Karpas-422 (cell line): ENCODE results near the gene PRPF19. TPM values are rescaled to one million over a fixed set of nuclear protein-coding genes. Genes with fewer than 3 reads are reported as not detected.

ENCODE experiments used
- DNase-seq: peaks from one replicate; pipeline ENCODE4 v3.0.0-alpha.2; 2015
- H2AFZ ChIP-seq: fragments of 200-600 bp; sonication (generic); 2 replicates; pipeline ENCODE4 v1.6.1; 2014; ENCODE audit warnings: antibody characterized with exemption, low read length, mixed read lengths
- H3K27ac ChIP-seq: fragments of 200-600 bp; sonication (generic); 2 replicates; pipeline ENCODE4 v1.5.1; 2014; ENCODE audit warnings: mild to moderate bottlenecking, low read length, moderate library complexity
- H3K27me3 ChIP-seq: fragments of 200-600 bp; sonication (generic); 2 replicates; pipeline ENCODE4 v1.6.1; 2014; ENCODE audit warnings: low read length, mixed read lengths
- H3K36me3 ChIP-seq: fragments of 200-600 bp; sonication (generic); 2 replicates; pipeline ENCODE4 v1.6.1; 2014; ENCODE audit warnings: low read length, mixed read lengths; ENCODE audit not compliant: insufficient read depth
- H3K4me1 ChIP-seq: fragments of 200-600 bp; sonication (generic); 2 replicates; pipeline ENCODE4 v1.6.1; 2014; ENCODE audit warnings: mild to moderate bottlenecking, low read length, mixed read lengths
- H3K4me2 ChIP-seq: fragments of 200-600 bp; sonication (generic); 2 replicates; pipeline ENCODE4 v1.6.1; 2014; ENCODE audit warnings: low read length, low read depth, mild to moderate bottlenecking; ENCODE audit not compliant: poor library complexity, severe bottlenecking
- H3K4me3 ChIP-seq: fragments of 200-600 bp; sonication (generic); 2 replicates; pipeline ENCODE4 v1.5.1; 2014; ENCODE audit warnings: mild to moderate bottlenecking, antibody characterized with exemption, low read length, mixed read lengths
- H3K79me2 ChIP-seq: fragments of 200-600 bp; sonication (generic); 2 replicates; pipeline ENCODE4 v1.6.1; 2014; ENCODE audit warnings: mild to moderate bottlenecking, low read length, mixed read lengths
- H3K9ac ChIP-seq: fragments of 200-600 bp; sonication (generic); 2 replicates; pipeline ENCODE4 v1.6.0; 2014; ENCODE audit warnings: low read length
- H3K9me2 ChIP-seq: fragments of 200-600 bp; sonication (generic), shearing (Covaris generic); replicated peaks from 2 replicates; pipeline ENCODE4 v1.6.0; 2014; ENCODE audit warnings: mild to moderate bottlenecking, low read length, moderate library complexity; ENCODE audit not compliant: insufficient read depth
- H3K9me3 ChIP-seq: fragments of 300-700, 200-600 bp; sonication (generic); 2 replicates; pipeline ENCODE4 v1.6.1; 2014; ENCODE audit warnings: low read length, mixed read lengths
- H4K20me1 ChIP-seq: fragments of 200-600 bp; sonication (generic); 2 replicates; pipeline ENCODE4 v1.6.1; 2014; ENCODE audit warnings: mild to moderate bottlenecking, antibody characterized with exemption, low read length, low read depth; ENCODE audit not compliant: insufficient read depth
- total RNA-seq: library from RNA; depleted of rRNA; stranded (reverse); fragments of >200 nt; shearing (Covaris generic); gene quantifications from 2 replicates; pipeline ENCODE4 v1.2.3, GENCODE V29; 2014; ENCODE audit warnings: low replicate concordance

The PRPF19 gene
- total RNA-seq, 1 experiment from 2014 or later = 109 TPM

GRCh38 chr11:60950933-60951605, 44.7 kb upstream of the PRPF19 start:
- H3K4me1 ChIP-seq = peaks cover 44% of the 10 kb centered on the region
- peak overlapping the region; percentile 96 for H3K4me2 ChIP-seq
- peaks cover 48% of the 10 kb centered on the region for H3K79me2 ChIP-seq
- peak overlapping the region; percentile 90 for H3K9ac ChIP-seq
- H3K36me3 ChIP-seq = peaks cover 3% of the 10 kb centered on the region; the same call in 1 of the 2 replicates
- H3K27ac ChIP-seq = peak overlapping the region; percentile 85
- H2AFZ ChIP-seq = 0 out of 2 replicates have a peak overlapping the region, but pooled peaks have one; percentile 35
- peak; percentile 66 for DNase-seq
- H3K27me3 ChIP-seq = no peaks in the 10 kb centered on the region
- no peaks in the 10 kb centered on the region for H4K20me1 ChIP-seq
- no peaks in the 10 kb centered on the region for H3K9me2 ChIP-seq
- peak overlapping the region; percentile 93 for H3K4me3 ChIP-seq
- no peaks in the 10 kb centered on the region for H3K9me3 ChIP-seq

- H3K4me1 ChIP-seq = peaks cover 44% of the 10 kb centered on the region
Measured at GRCh38 chr11:60950024-60950423, 43.6 kb upstream of the PRPF19 start.

GRCh38 chr11:60948250-60948649, 41.9 kb upstream of the PRPF19 start:
- Histone ChIP-seq H3K9ac (no peak overlapping the region), H3K9me3 (no peaks in the 10 kb centered on the region), H4K20me1 (no peaks in the 10 kb centered on the region; the same call in 1 of the 2 replicates), H3K79me2 (peaks cover 62% of the 10 kb centered on the region), H2AFZ (no peak overlapping the region), H3K9me2 (no peaks in the 10 kb centered on the region), H3K4me1 (peaks cover 42% of the 10 kb centered on the region), H3K27me3 (no peaks in the 10 kb centered on the region), H3K4me3 (no peak overlapping the region), H3K4me2 (peak overlapping the region; percentile 96), H3K36me3 (peaks cover 5% of the 10 kb centered on the region), H3K27ac (no peak overlapping the region)
- DNase-seq = no peak

More at GRCh38 chr11:60950024-60950423, 43.6 kb upstream of the PRPF19 start:
- H4K20me1 ChIP-seq = no peaks in the 10 kb centered on the region; the same call in 1 of the 2 replicates
- peak; percentile 57 for DNase-seq
- no peaks in the 10 kb centered on the region for H3K9me3 ChIP-seq
- H3K4me3 ChIP-seq = peak overlapping the region; percentile 93
- peak overlapping the region; percentile 96 for H3K4me2 ChIP-seq
- peak overlapping the region; percentile 55 for H3K27ac ChIP-seq
- H2AFZ ChIP-seq = no peak overlapping the region
- H3K9ac ChIP-seq = peak overlapping the region; percentile 90
- no peaks in the 10 kb centered on the region for H3K9me2 ChIP-seq
- peaks cover 3% of the 10 kb centered on the region; the same call in 1 of the 2 replicates for H3K36me3 ChIP-seq
- no peaks in the 10 kb centered on the region for H3K27me3 ChIP-seq
- H3K79me2 ChIP-seq = peaks cover 54% of the 10 kb centered on the region

GRCh38 chr11:60947700-60948099, 41.3 kb upstream of the PRPF19 start:
- Histone ChIP-seq H3K36me3 (peaks cover 10% of the 10 kb centered on the region), H3K4me3 (no peak overlapping the region), H3K9ac (no peak overlapping the region), H3K4me2 (no peak overlapping the region), H3K79me2 (peaks cover 62% of the 10 kb centered on the region), H2AFZ (no peak overlapping the region), H3K9me3 (no peaks in the 10 kb centered on the region), H4K20me1 (no peaks in the 10 kb centered on the region; the same call in 1 of the 2 replicates), H3K4me1 (peaks cover 38% of the 10 kb centered on the region), H3K9me2 (no peaks in the 10 kb centered on the region), H3K27ac (no peak overlapping the region), H3K27me3 (no peaks in the 10 kb centered on the region)
- no peak for DNase-seq

- Histone ChIP-seq H3K27me3 (no peaks in the 10 kb centered on the region), H2AFZ (no peak overlapping the region), H3K9me2 (no peaks in the 10 kb centered on the region), H4K20me1 (no peaks in the 10 kb centered on the region; the same call in 1 of the 2 replicates), H3K4me3 (no peak overlapping the region), H3K4me1 (peaks cover 38% of the 10 kb centered on the region), H3K79me2 (peaks cover 61% of the 10 kb centered on the region), H3K4me2 (no peak overlapping the region), H3K27ac (no peak overlapping the region), H3K9me3 (no peaks in the 10 kb centered on the region), H3K36me3 (peaks cover 17% of the 10 kb centered on the region), H3K9ac (no peak overlapping the region)
- no peak for DNase-seq
Measured at GRCh38 chr11:60946601-60947264, 40.3 kb upstream of the PRPF19 start.

- H3K4me2 ChIP-seq = no peak overlapping the region
- DNase-seq = no peak
- no peak overlapping the region for H3K27ac ChIP-seq
- H2AFZ ChIP-seq = no peak overlapping the region
- H3K27me3 ChIP-seq = no peaks in the 10 kb centered on the region
- no peak overlapping the region for H3K9ac ChIP-seq
- H3K9me2 ChIP-seq = no peaks in the 10 kb centered on the region
- peaks cover 24% of the 10 kb centered on the region for H3K36me3 ChIP-seq
- H3K9me3 ChIP-seq = no peaks in the 10 kb centered on the region
- peaks cover 49% of the 10 kb centered on the region for H3K79me2 ChIP-seq
- H4K20me1 ChIP-seq = no peaks in the 10 kb centered on the region; the same call in 1 of the 2 replicates
- peaks cover 29% of the 10 kb centered on the region for H3K4me1 ChIP-seq
- no peak overlapping the region for H3K4me3 ChIP-seq
Measured at GRCh38 chr11:60945295-60945667, 38.9 kb upstream of the PRPF19 start.

GRCh38 chr11:60944490-60945294, 38.3 kb upstream of the PRPF19 start:
- Histone ChIP-seq H4K20me1 (no peaks in the 10 kb centered on the region; the same call in 1 of the 2 replicates), H2AFZ (no peak overlapping the region), H3K9me2 (no peaks in the 10 kb centered on the region), H3K9me3 (no peaks in the 10 kb centered on the region), H3K27ac (no peak overlapping the region), H3K27me3 (no peaks in the 10 kb centered on the region), H3K4me2 (no peak overlapping the region), H3K36me3 (peaks cover 24% of the 10 kb centered on the region), H3K9ac (no peak overlapping the region), H3K4me1 (peaks cover 23% of the 10 kb centered on the region), H3K4me3 (no peak overlapping the region), H3K79me2 (peaks cover 43% of the 10 kb centered on the region)
- no peak for DNase-seq
